A549 (cell line): Measurements from ENCODE around the gene OSBPL6. TPM values are rescaled to one million over a fixed set of nuclear protein-coding genes. Genes with fewer than 3 reads are reported as not detected.

Source experiments
- ATAC-seq, 2 experiments: fragments of 200-7000 bp in 1 of 2; fragments of >200 bp in 1 of 2; cut with Nextera tagmentation in 1 of 2; cut with Tn5 transposase in 1 of 2; 3 replicates each; pipeline versions ENCODE4 v1.8.0 to v1.9.1; 2018 to 2020; ENCODE audit warnings: mild to moderate bottlenecking in 1 of 2, moderate library complexity in 1 of 2
- CTCF ChIA-PET: fragments of 300-600 bp; sonication (Branson Sonifier 250); formaldehyde crosslinking; extraction: SDS; loops from one replicate; lab custom pipeline; 2021; ENCODE audit warnings: antibody characterized with exemption, inconsistent platforms; lab: Yijun Ruan, JAX
- POLR2A ChIA-PET: fragments of 350-600 bp; formaldehyde crosslinking; extraction: SDS; loops from one replicate; lab custom pipeline; 2021; ENCODE audit warnings: antibody characterized with exemption, inconsistent platforms; lab: Yijun Ruan, JAX
- DNase-seq, 2 experiments: peaks; one replicate each; pipeline versions ENCODE4 v3.0.0 to v3.0.0-alpha.2; 2011 to 2016; ENCODE audit warnings: low read depth in 1 of 2, low spot score in 1 of 2
- FAIRE-seq: peaks from 2 replicates; lab custom pipeline; 2011; peaks lifted over from hg19 to GRCh38; lab: Jason Lieb, UNC
- H3K27ac ChIP-seq, 2 experiments: fragments of >200 bp; sonication (Bioruptor Twin); formaldehyde crosslinking; 3 replicates each; pipeline ENCODE4 v1.5.1; 2016 to 2017
- H3K4me1 ChIP-seq: fragments of >200 bp; sonication (Bioruptor Twin); formaldehyde crosslinking; 3 replicates; pipeline ENCODE4 v1.6.1; 2016
- H3K4me2 ChIP-seq: fragments of >200 bp; sonication (Bioruptor Twin); formaldehyde crosslinking; 3 replicates; pipeline ENCODE4 v1.6.1; 2016
- H3K4me3 ChIP-seq: fragments of >200 bp; sonication (Bioruptor Twin); formaldehyde crosslinking; 3 replicates; pipeline ENCODE4 v1.5.1; 2016
- H3K9me3 ChIP-seq: fragments of >200 bp; sonication (Bioruptor Twin); formaldehyde crosslinking; 3 replicates; pipeline ENCODE4 v1.6.1; 2016
- CBX2 ChIP-seq: fragments of 200-600 bp; sonication (generic); IDR thresholded peaks from 2 replicates; pipeline ENCODE4 v1.6.1; 2016; ENCODE audit warnings: low read depth, mild to moderate bottlenecking, borderline replicate concordance
- CHD2 ChIP-seq: fragments of 150-350 bp; IDR thresholded peaks from 2 replicates; pipeline ENCODE4 v1.6.1; 2014; ENCODE audit warnings: low read length; ENCODE audit not compliant: partially characterized antibody
- EHMT2 ChIP-seq: fragments of 200-600 bp; sonication (generic); IDR thresholded peaks from 2 replicates; pipeline ENCODE4 v1.6.1; 2016; ENCODE audit warnings: antibody characterized with exemption, low read depth, mild to moderate bottlenecking, moderate library complexity
- FOSL2 ChIP-seq, 2 experiments: fragments of 450-650 bp in 1 of 2; fragments of >200 bp in 1 of 2; sonication (Bioruptor Twin) in 1 of 2; formaldehyde crosslinking; IDR thresholded peaks; 2 replicates each; pipeline versions ENCODE4 v1.5.0 to v1.6.1; 2016 to 2020; ENCODE audit warnings: mild to moderate bottlenecking in 1 of 2, moderate library complexity in 1 of 2
- HOXA7 ChIP-seq: fragments of 250-450 bp; sonication (Bioruptor Pico); IDR thresholded peaks from 2 replicates; pipeline ENCODE4 v1.5.0; 2020; ENCODE audit warnings: mild to moderate bottlenecking, moderate library complexity
- HOXB13 ChIP-seq: fragments of 250-450 bp; sonication (Bioruptor Pico); IDR thresholded peaks from 2 replicates; pipeline ENCODE4 v1.5.0; 2020; ENCODE audit warnings: low read depth, mild to moderate bottlenecking, moderate library complexity
- KDM1A ChIP-seq: fragments of 200-600 bp; sonication (generic); IDR thresholded peaks from 2 replicates; pipeline ENCODE4 v1.6.1; 2016; ENCODE audit warnings: low read depth, mild to moderate bottlenecking
- MAFK ChIP-seq: fragments of 450-650 bp; IDR thresholded peaks from 2 replicates; pipeline ENCODE4 v1.6.1; 2014; ENCODE audit not compliant: partially characterized antibody
- NFE2L2 ChIP-seq: fragments of 150-350 bp; conservative IDR thresholded peaks from 2 replicates; pipeline ENCODE4 v1.6.1; 2014; ENCODE audit warnings: low read length
- NPAS2 ChIP-seq: fragments of 250-450 bp; sonication (Bioruptor Pico); IDR thresholded peaks from 2 replicates; pipeline ENCODE4 v1.8.0; 2022; ENCODE audit warnings: mild to moderate bottlenecking, moderate library complexity, borderline replicate concordance
- PBX3 ChIP-seq: IDR thresholded peaks from 2 replicates; pipeline ENCODE4 v1.6.1; 2012
- POLR2A ChIP-seq: IDR thresholded peaks from 2 replicates; pipeline ENCODE4 v1.6.1; 2012; ENCODE audit warnings: mild to moderate bottlenecking, low read length
- POLR2AphosphoS2 ChIP-seq: conservative IDR thresholded peaks from 2 replicates; pipeline ENCODE4 v1.6.1; 2012; ENCODE audit warnings: low read length, improper control_type of control experiment, inconsistent platforms
- RAD21 ChIP-seq, 2 experiments: fragments of >200 bp in 1 of 2; sonication (Bioruptor Twin) in 1 of 2; formaldehyde crosslinking in 1 of 2; IDR thresholded peaks in 1 of 2; conservative IDR thresholded peaks in 1 of 2; 2 replicates in 1 of 2; 3 replicates in 1 of 2; pipeline ENCODE4 v1.6.1; 2012 to 2018; ENCODE audit warnings: inconsistent platforms in 1 of 2
- RARB ChIP-seq: fragments of 250-450 bp; sonication (Bioruptor Pico); IDR thresholded peaks from 2 replicates; pipeline ENCODE4 v1.8.0; 2021; ENCODE audit warnings: mild to moderate bottlenecking, moderate library complexity
- RCOR1 ChIP-seq: fragments of 150-350 bp; IDR thresholded peaks from 2 replicates; pipeline ENCODE4 v1.6.1; 2014; ENCODE audit warnings: antibody characterized with exemption, low read length, low read depth
- USF2 ChIP-seq: fragments of 450-650 bp; IDR thresholded peaks from 2 replicates; pipeline ENCODE4 v1.6.1; 2014; ENCODE audit warnings: antibody characterized with exemption
- ZFP36 ChIP-seq: fragments of 450-650 bp; IDR thresholded peaks from 2 replicates; pipeline ENCODE4 v1.6.1; 2014; ENCODE audit warnings: borderline replicate concordance; ENCODE audit not compliant: partially characterized antibody
- WGBS: methylation state at CpG from one replicate; pipeline ENCODE4 v1.1.6; 2017; ENCODE audit errors: missing lambda C conversion rate; 5-methylcytosine and 5-hydroxymethylcytosine counted together
- polyA plus RNA-seq, 4 experiments: library from polyadenylated mRNA; depleted of rRNA in 3 of 4; stranded (reverse); fragments of >200 nt; fragmentation: RNase III in 1 of 4; extraction: RNeasy Plus Mini Kit Qiagen cat#74134 plus additional on column Dnase treatment in 1 of 4; gene quantifications; 2 replicates in 3 of 4; 3 replicates in 1 of 4; pipeline ENCODE4 v1.2.3, GENCODE V29; 2011 to 2017
- TF ChIP-seq, protein P1 (sequence below): fragments of 200-600 bp; sonication (generic); IDR thresholded peaks from 2 replicates; pipeline ENCODE4 v1.6.1; 2016; ENCODE audit warnings: antibody characterized with exemption, mild to moderate bottlenecking, moderate library complexity

Gene OSBPL6
- polyA plus RNA-seq, 2 of the 4 experiments (the other 2 are of a cell fraction), result 2.9 to 8.2 TPM

DNA sequence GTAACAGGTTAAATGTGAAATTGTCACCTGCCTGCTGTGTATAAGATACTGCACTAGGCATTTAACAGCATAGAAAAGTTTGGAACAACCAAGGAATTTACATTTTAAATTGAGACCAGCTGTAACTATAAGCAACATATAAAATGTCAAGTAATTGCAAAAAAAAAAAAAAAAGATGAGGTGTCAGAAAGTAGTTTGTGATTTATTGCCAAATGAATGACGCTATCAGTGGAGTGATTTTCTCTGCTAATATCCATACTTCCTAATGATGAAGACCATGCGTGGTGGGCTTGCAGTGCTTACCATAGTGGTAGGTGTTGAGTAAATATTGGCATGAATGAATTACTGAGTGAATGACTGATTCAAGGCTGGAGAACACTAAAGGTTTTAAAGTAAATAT is 73.3 kb downstream of the OSBPL6 start:
- H3K9me3 ChIP-seq, result no peaks in the 10 kb centered on the region
- ChIA-PET CTCF (interaction anchor here (0.7 kb wide), 1 partner anchor 11 kb away, joined by 4 read pairs; no protein-coding TSS in a partner anchor), POLR2A (interaction anchor here (0.7 kb wide), 1 partner anchor 72 kb away, joined by 4 read pairs; no protein-coding TSS in a partner anchor)
- WGBS, result 94% methylated on average over 2 of the region's 2 CpGs
- DNase-seq (no peak), ATAC-seq (no peak), FAIRE-seq (no peak)
- H3K4me3 ChIP-seq, result no peak overlapping the region
- no peak overlapping the region for H3K4me2 ChIP-seq
- H3K27ac ChIP-seq, result no peak overlapping the region
- no peaks in the 10 kb centered on the region for H3K4me1 ChIP-seq
- TF ChIP-seq POLR2A (no peak), ZFP36 (no peak), FOSL2 (IDR thresholded peaks at IDR 0.05) (no peak), FOSL2 (CRISPR knock-in tag; IDR thresholded peaks at IDR 0.05) (no peak), PBX3 (no peak)

DNA sequence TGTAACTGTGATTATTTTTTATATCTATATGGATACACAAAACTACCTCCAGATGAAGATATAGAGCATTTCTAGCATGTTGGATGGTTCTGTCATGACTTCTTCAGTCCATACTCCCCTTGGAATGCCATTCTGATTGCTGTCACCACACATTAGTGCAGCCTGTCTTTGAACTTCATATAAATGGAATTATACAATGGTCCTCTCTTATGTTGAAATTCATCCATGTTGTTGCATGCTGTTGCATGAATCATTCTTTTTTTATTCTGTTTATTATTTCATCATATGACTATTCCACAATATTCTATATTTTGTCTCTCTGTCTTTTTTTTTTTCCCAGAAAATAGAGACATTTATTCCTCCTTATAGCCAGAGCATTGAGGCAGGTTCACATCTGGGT is 74.1 kb downstream of the OSBPL6 start:
- CTCF ChIA-PET, result no interaction called here
- H3K9me3 ChIP-seq, result no peaks in the 10 kb centered on the region
- H3K4me3 ChIP-seq, result no peak overlapping the region
- no peak for TF ChIP-seq NPAS2
- no peak for FAIRE-seq
- no peak overlapping the region for H3K4me2 ChIP-seq
- no peak for DNase-seq
- POLR2A ChIA-PET, result no interaction called here
- ATAC-seq, result no peak
- no peaks in the 10 kb centered on the region for H3K4me1 ChIP-seq
- H3K27ac ChIP-seq, result no peak overlapping the region

- Histone ChIP-seq H3K4me1 (no peaks in the 10 kb centered on the region), H3K27ac (no peak overlapping the region), H3K9me3 (no peaks in the 10 kb centered on the region), H3K4me3 (no peak overlapping the region), H3K4me2 (no peak overlapping the region)
- 89% methylated on average over 5 of the region's 5 CpGs for WGBS
- CTCF ChIA-PET, result no interaction called here
- FAIRE-seq (no peak), ATAC-seq (no peak), DNase-seq (no peak)
- POLR2A ChIA-PET, result no interaction called here
- no peak for TF ChIP-seq KDM1A
- no peak for TF ChIP-seq USF2
- TF ChIP-seq HOXB13, result no peak
- TF ChIP-seq POLR2AphosphoS2, result no peak
- TF ChIP-seq, protein P1, sequence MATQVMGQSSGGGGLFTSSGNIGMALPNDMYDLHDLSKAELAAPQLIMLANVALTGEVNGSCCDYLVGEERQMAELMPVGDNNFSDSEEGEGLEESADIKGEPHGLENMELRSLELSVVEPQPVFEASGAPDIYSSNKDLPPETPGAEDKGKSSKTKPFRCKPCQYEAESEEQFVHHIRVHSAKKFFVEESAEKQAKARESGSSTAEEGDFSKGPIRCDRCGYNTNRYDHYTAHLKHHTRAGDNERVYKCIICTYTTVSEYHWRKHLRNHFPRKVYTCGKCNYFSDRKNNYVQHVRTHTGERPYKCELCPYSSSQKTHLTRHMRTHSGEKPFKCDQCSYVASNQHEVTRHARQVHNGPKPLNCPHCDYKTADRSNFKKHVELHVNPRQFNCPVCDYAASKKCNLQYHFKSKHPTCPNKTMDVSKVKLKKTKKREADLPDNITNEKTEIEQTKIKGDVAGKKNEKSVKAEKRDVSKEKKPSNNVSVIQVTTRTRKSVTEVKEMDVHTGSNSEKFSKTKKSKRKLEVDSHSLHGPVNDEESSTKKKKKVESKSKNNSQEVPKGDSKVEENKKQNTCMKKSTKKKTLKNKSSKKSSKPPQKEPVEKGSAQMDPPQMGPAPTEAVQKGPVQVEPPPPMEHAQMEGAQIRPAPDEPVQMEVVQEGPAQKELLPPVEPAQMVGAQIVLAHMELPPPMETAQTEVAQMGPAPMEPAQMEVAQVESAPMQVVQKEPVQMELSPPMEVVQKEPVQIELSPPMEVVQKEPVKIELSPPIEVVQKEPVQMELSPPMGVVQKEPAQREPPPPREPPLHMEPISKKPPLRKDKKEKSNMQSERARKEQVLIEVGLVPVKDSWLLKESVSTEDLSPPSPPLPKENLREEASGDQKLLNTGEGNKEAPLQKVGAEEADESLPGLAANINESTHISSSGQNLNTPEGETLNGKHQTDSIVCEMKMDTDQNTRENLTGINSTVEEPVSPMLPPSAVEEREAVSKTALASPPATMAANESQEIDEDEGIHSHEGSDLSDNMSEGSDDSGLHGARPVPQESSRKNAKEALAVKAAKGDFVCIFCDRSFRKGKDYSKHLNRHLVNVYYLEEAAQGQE, result no peak
- TF ChIP-seq RAD21 (conservative IDR thresholded peaks at IDR 0.05 in 1 of 2, IDR thresholded peaks at IDR 0.05 in 1 of 2), result no peak
- no peak for TF ChIP-seq RARB (CRISPR knock-in tag)
These were observed 75.3 kb downstream of the OSBPL6 start for GRCh38 chr2:178269438-178270224.

- Histone ChIP-seq H3K4me3 (no peak overlapping the region), H3K4me1 (no peaks in the 10 kb centered on the region), H3K27ac (no peak overlapping the region), H3K4me2 (no peak overlapping the region), H3K9me3 (no peaks in the 10 kb centered on the region)
- TF ChIP-seq POLR2A (no peak), EHMT2 (no peak), NFE2L2 (no peak), HOXA7 (CRISPR knock-in tag) (no peak), MAFK (no peak), CBX2 (no peak), CHD2 (no peak), RCOR1 (no peak), USF2 (no peak)
- ATAC-seq (no peak), FAIRE-seq (no peak), DNase-seq (no peak)
- POLR2A ChIA-PET, result no interaction called here
- WGBS, result 83% methylated on average over 5 of the region's 5 CpGs
- CTCF ChIA-PET, result no interaction called here
These were observed 76.0 kb downstream of the OSBPL6 start for GRCh38 chr2:178270338-178270737.
